A673 (cell line): ENCODE results near the gene FUBP1.

Source experiments
- CTCF ChIP-seq: fragments of 300-800, 200-600 bp; sonication (generic); conservative IDR thresholded peaks from 2 replicates; pipeline ENCODE4 v1.5.1; 2017; ENCODE audit warnings: low read depth, mild to moderate bottlenecking, antibody characterized with exemption, low read length, moderate library complexity, mixed read lengths
- EZH2 ChIP-seq: fragments of 200-600 bp; sonication (generic); IDR thresholded peaks from 2 replicates; pipeline ENCODE4 v1.6.1; 2017; ENCODE audit warnings: borderline replicate concordance, low read depth, mild to moderate bottlenecking, mixed read lengths, antibody characterized with exemption, low read length; ENCODE audit not compliant: poor library complexity, severe bottlenecking

- no peak for TF ChIP-seq CTCF
- no peak for TF ChIP-seq EZH2
Measured at GRCh38 chr1:78005755-78006154, 26.9 kb upstream of the FUBP1 start.
